HFFc6 (cell line): ENCODE results near the gene CTNNAL1. TPM values are rescaled to one million over a fixed set of nuclear protein-coding genes. Genes with fewer than 3 reads are reported as not detected.

Experiments
- DNase-seq: peaks from one replicate; pipeline ENCODE4 v3.0.0-alpha.2; 2018
- H3K27ac Mint-ChIP-seq: 2 replicates; pipeline ENCODE4 v1.8.0; 2020; ENCODE audit warnings: mild to moderate bottlenecking, mixed read lengths
- H3K27me3 Mint-ChIP-seq: 2 replicates; pipeline ENCODE4 v1.8.0; 2021; ENCODE audit warnings: mild to moderate bottlenecking, moderate library complexity, mixed read lengths; ENCODE audit not compliant: insufficient read depth
- H3K36me3 Mint-ChIP-seq: 2 replicates; pipeline ENCODE4 v1.8.0; 2021; ENCODE audit warnings: low read depth, mixed read lengths
- H3K4me1 Mint-ChIP-seq: 2 replicates; pipeline ENCODE4 v1.8.0; 2020; ENCODE audit warnings: low read depth, mixed read lengths
- H3K4me3 Mint-ChIP-seq: 2 replicates; pipeline ENCODE4 v1.8.0; 2020; ENCODE audit warnings: mild to moderate bottlenecking, moderate library complexity, mixed read lengths
- H3K9me3 Mint-ChIP-seq: 2 replicates; pipeline ENCODE4 v1.8.0; 2020; ENCODE audit warnings: mild to moderate bottlenecking, mixed read lengths
- total RNA-seq, 6 experiments: library from RNA; stranded (reverse); fragmentation: NEBNext Ultra II Directional; extraction: Animal tissue kit (Norgen Biotek cat#: 25700); gene quantifications; 2 replicates in 1 of 6; 3 replicates in 5 of 6; pipeline ENCODE4 v1.2.3, GENCODE V29; 2021
- TF ChIP-seq, protein P1 (sequence below): fragments of 200-600 bp; sonication (generic); IDR thresholded peaks from 2 replicates; pipeline ENCODE4 v1.5.0; 2021; ENCODE audit warnings: antibody characterized with exemption, mild to moderate bottlenecking

CTNNAL1 gene
- total RNA-seq, 6 experiments from 2014 or later, result 95.3 to 112 (median 107) TPM

DNA sequence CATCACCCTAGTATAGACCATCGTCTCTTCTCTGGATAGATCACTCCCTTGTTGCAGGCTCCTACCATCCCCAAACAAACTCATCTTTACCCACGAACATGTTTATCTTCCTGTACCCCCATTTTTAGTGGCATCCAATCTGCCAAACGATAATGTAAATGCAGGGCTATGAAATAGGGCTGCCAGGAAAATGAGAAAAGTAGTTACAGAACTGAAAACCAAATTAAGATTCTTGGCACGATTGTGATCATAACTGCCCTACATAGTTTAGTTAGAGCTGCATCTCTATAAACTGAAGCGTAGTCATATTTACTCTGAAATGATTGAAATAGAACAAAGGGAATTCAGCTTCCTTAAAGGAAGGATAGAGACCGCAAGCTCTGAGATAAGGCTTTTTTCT, 53.0 kb downstream of the CTNNAL1 start:
- Mint-ChIP-seq H3K4me1 (peaks cover 16% of the 10 kb centered on the region), H3K9me3 (no peaks in the 10 kb centered on the region), H3K4me3 (no peak overlapping the region), H3K27me3 (no peaks in the 10 kb centered on the region; the same call in 1 of the 2 replicates), H3K27ac (no peak overlapping the region), H3K36me3 (peaks cover 14% of the 10 kb centered on the region; the same call in 1 of the 2 replicates)
- no peak for DNase-seq
- TF ChIP-seq, protein P1, sequence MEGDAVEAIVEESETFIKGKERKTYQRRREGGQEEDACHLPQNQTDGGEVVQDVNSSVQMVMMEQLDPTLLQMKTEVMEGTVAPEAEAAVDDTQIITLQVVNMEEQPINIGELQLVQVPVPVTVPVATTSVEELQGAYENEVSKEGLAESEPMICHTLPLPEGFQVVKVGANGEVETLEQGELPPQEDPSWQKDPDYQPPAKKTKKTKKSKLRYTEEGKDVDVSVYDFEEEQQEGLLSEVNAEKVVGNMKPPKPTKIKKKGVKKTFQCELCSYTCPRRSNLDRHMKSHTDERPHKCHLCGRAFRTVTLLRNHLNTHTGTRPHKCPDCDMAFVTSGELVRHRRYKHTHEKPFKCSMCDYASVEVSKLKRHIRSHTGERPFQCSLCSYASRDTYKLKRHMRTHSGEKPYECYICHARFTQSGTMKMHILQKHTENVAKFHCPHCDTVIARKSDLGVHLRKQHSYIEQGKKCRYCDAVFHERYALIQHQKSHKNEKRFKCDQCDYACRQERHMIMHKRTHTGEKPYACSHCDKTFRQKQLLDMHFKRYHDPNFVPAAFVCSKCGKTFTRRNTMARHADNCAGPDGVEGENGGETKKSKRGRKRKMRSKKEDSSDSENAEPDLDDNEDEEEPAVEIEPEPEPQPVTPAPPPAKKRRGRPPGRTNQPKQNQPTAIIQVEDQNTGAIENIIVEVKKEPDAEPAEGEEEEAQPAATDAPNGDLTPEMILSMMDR, result no peak

DNA sequence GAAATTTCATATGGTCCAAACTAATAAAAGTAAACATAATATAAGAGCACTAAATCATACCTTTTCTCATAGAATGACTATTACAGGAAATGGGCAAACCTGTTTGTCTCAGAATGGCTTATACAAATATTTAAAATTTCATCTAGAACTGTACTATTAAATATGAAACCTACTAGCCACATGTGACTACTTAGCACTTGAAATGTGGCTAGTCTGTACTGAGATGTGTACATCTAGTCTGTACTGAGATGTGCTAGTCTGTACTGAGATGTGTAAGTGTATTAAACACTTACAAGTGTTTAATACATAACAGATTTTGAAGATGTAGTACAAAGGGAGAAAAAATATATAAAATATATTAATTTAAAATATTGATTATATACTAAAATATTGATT, 56.7 kb downstream of the CTNNAL1 start:
- Mint-ChIP-seq H3K4me1 (peaks cover 10% of the 10 kb centered on the region), H3K9me3 (no peaks in the 10 kb centered on the region), H3K27me3 (no peaks in the 10 kb centered on the region; the same call in 1 of the 2 replicates), H3K36me3 (peaks cover 3% of the 10 kb centered on the region; the same call in 1 of the 2 replicates), H3K27ac (no peak overlapping the region), H3K4me3 (no peak overlapping the region)
- DNase-seq, result no peak
- TF ChIP-seq, protein P1, result no peak

DNA sequence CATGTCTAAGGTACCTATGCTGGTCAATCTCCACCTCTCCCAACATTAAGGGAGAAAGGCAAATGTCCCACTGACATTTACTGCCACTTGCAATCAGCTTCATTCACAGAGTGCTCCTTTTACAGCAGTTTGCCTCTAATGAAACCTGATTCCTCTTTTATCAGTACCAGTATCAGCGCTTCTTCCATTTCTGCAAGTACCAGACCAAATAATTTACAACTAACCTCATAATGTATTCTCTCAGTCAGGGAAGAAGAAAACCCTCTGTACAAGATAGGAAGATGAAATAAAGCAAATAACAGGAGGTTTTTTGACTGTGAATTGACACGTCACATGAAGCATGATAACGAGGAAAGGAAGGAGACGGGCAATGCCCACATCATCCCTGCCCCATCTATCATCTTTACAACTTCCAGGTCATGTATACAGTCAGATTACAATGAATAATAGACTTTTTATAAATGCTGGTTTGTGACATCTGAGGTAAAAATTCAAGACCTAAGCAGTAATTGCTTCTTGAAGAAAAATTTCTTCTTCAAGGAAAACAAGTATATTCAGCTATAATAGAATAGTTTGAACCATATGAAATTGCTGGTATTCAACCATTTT, 57.2 kb downstream of the CTNNAL1 start:
- TF ChIP-seq, protein P1, result no peak
- peaks cover 5% of the 10 kb centered on the region; the same call in 1 of the 2 replicates for H3K36me3 Mint-ChIP-seq
- H3K27ac Mint-ChIP-seq, result no peak overlapping the region
- DNase-seq, result no peak
- H3K4me3 Mint-ChIP-seq, result no peak overlapping the region
- peaks cover 10% of the 10 kb centered on the region for H3K4me1 Mint-ChIP-seq
- H3K9me3 Mint-ChIP-seq, result no peaks in the 10 kb centered on the region
- H3K27me3 Mint-ChIP-seq, result no peaks in the 10 kb centered on the region; the same call in 1 of the 2 replicates

DNA sequence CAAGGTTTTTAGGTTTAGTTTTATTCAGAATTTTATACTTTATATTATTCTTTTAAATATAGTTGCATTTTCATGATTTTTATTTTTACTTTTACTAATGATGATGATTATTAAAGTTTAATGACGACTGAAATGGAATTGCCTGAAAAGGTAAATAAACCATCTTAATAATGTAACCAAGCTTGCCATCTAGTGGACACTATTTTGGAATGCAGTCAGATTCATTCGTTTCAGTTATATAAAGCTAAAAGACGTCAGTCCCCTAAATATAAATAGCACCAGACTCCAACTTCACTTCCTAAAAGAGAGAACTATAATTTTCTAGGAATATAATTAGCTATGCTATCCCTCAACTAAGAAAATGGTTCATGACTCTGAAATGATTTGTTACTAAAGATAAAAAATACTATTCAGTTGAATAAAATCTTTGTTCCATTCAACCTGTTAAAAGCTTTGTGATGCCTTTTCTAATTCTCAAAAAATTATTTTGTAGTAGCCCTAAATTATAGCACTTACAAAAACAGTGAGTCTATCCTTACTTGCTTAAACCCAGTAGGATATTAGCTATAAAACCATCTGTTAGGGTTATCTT, 59.2 kb downstream of the CTNNAL1 start:
- peaks cover 5% of the 10 kb centered on the region; the same call in 1 of the 2 replicates for H3K36me3 Mint-ChIP-seq
- no peaks in the 10 kb centered on the region for H3K9me3 Mint-ChIP-seq
- no peak overlapping the region for H3K4me3 Mint-ChIP-seq
- TF ChIP-seq, protein P1, result peak; percentile 87
- peaks cover 10% of the 10 kb centered on the region for H3K4me1 Mint-ChIP-seq
- peak; percentile 34 for DNase-seq
- no peaks in the 10 kb centered on the region; the same call in 1 of the 2 replicates for H3K27me3 Mint-ChIP-seq
- H3K27ac Mint-ChIP-seq, result no peak overlapping the region

DNA sequence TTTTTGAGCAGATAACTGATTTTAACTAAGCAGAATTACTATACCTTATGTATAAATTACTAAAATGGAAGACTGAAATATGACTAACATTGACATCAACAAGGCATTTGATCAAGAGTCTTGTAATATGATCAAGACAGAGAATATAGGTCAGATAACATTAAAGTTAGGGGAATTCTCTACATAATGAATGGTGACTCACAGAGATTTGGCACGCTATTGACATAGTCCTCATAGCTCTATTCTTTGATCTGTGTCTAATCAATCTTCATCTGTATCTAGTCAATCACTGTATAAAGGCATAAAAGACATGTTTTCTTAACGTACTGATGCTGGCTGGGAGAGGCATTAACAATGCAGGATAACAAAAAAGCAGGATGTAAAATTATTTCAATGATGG, 61.7 kb downstream of the CTNNAL1 start:
- no peak for DNase-seq
- no peaks in the 10 kb centered on the region; the same call in 1 of the 2 replicates for H3K27me3 Mint-ChIP-seq
- peaks cover 14% of the 10 kb centered on the region; the same call in 1 of the 2 replicates for H3K36me3 Mint-ChIP-seq
- no peak overlapping the region for H3K27ac Mint-ChIP-seq
- H3K4me1 Mint-ChIP-seq, result peaks cover 10% of the 10 kb centered on the region
- no peaks in the 10 kb centered on the region for H3K9me3 Mint-ChIP-seq
- no peak overlapping the region for H3K4me3 Mint-ChIP-seq
- TF ChIP-seq, protein P1, result no peak
